Bone marrow (tissue), 2 donors: Measurements from ENCODE around the gene DGKG.

ENCODE experiments used
- DNase-seq, 2 donors: peaks; one replicate each; lab custom pipeline; 2025; lab: John Stamatoyannopoulos, UW

DGKG gene

DNA sequence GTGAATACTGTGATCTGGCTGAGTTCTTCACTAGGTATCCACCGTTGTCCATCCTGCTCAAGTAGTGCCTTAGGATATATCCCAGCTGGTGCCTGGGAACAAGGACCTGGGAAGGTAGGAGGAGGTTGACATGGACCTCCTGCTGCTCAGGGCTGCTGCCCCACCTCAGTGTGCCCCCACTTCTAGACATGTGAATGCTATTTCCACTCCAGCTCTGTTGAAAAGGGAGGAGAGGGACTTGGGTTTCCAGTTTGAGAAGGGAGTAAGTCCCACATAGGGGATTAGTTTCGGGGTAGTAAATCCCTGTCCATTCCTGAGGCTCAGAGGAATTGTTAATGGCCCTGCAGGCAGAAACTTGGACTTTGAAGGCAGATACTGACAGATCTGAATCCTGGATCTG lies 220.2 kb downstream of the DGKG start:
- no peak for DNase-seq

DNA sequence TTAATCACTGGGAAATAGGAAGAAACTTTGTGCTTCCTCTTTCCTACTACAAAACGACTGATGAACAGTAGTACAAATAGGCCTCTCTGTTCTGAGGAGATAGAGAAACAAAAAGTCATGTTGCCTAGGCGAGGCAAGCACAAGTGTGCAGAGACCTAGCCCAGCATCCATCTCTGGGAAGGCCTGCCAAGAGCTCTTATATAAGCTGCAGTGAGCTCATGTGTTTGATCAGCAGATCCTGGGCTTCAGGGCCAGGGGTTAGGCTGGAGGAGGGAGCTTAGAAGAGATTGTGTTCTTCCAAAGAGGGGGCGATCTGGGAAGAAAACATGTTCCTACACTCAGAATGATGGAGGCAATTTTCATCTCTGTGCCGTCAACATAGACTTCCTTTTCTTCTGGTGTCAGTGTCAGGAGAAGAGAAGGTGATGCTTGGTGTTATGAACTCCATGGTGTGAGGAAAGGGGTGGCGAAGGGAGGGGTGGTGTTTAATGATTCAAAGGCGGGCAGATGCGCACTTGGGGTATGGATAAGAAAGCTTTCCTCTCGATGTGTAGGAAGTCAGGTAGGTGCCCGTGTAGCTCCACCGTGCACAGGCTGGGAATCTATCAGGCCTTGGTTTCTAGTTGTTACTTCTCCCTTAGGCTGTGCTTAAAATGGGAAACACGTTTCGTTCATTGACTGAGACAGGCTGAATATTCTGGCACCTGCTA lies 223.6 kb downstream of the DGKG start:
- DNase-seq = no peak

DNA sequence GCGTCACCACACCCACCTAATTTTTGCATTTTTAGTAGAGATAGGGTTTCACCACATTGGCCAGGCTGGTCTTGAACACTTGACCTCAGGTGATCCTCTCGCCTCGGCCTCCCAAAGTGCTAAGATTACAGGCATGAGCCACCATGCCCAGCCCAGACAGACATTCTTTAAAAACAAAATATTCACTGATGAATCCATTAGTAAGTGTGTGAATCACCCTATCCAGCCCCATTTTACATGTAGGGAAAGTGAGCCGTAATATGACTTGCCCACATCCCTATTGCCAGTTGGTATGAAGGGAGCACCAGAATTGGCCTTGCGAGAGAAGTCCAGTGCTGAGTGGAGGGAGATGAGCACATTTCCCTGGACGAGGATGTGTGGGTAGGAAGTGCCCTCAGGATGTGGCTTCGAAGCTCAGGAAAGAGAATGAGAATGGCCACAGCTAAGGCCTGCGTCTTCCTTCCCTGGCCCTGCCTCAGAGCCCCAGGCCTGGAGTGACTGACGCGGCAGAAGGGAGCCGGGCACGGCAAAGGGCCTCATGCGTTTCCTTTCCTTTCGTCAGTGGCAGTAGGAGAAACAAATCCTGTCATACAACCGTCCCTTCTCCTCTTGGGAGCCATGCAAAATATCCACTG lies 224.9 kb downstream of the DGKG start:
- DNase-seq = no peak

DNA sequence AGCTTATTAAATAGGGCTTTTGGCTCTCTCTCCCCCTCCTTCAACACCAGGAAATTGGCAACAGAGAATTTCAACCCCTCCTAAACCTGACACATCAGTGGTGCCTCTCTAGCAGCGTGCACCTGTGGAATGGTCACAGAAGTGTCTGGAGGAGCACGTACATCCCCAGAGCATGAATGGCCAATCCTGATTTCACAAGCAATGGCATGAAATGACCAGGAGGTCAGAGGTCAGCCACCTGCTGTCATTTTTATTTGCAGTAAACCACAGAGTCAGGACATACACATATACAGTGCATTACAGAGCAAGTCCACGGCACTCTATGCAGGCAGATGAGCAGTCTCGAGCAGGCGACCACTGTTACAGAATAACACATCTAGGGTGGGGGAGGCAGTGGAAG lies 228.1 kb downstream of the DGKG start:
- DNase-seq = no peak

DNA sequence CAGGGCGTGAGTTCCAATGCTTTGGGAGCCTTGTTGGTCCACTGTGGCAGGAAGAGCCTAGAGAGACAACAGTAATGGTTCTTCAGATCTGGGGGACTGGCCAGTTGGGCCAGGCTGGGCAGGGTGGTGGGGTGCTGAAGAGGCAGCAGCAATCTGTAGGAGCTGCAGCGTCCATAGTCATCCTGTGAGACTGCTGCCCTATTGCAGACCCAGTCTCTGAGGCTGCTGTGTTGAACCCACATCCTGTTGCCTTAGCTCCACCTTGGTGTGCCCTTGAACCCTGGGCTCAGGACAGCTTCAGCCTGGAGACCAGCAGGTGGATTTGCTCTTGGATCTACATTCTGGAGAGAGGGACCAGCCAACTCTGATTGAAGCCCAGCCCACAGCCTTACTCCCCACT lies 229.5 kb downstream of the DGKG start:
- no peak for DNase-seq

DNA sequence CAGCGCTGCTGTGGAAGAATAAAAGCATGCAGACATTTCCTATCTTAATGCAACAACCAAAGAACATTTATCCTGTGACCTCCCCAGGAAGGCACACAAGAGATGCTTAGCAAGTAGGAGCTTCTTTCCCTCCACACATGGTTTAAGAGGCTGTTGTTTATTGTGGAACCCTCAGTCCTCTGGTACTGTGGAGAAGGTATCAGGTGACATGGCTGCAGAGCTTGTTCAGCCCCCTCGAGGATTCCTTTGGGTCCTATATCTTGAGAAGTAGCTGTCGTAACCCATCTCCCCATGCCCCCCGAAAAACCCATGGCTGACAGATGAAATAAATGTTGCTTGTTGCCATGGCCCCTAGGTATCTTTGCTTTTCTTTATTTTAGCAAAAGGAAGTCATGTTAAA lies 232.8 kb downstream of the DGKG start:
- DNase-seq = no peak

DNA sequence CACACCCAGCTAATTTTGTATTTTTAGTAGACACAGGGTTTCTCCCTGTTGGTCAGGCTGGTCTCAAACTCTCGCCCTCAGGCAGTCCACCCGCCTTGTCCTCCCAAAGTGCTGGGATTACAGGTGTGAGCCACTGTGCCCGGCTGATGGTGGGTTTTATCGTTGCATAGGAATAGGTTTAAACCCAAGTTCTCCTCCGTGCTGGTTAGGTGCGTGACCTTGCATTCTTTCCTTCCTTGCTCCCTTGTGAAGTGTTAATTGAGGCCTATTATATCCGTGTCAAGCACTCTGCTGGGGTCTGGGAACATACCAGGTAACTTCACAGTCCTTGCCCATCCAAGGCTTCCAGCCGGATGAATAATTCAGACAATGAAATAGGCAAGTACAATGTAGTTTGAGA lies 233.9 kb downstream of the DGKG start:
- no peak for DNase-seq

DNA sequence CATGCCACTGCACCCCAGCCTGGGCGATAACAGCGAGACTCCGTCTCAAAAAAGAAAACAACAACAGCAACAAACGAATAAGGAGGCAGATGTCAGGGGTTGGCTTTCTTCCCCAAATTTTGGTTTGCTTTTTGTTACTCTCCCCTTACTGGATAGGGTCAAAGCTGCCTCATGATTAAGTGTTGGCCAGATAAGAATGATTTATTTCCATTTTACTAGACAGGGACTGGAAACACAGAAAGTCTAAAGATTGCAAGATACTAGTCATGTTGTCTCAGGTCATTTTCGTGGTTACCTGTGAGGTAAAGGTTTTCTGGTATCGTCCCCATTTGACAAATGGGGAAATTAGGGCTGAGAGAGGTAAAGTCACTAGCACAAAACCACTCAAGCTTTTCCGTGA lies 234.6 kb downstream of the DGKG start:
- DNase-seq = no peak

DNA sequence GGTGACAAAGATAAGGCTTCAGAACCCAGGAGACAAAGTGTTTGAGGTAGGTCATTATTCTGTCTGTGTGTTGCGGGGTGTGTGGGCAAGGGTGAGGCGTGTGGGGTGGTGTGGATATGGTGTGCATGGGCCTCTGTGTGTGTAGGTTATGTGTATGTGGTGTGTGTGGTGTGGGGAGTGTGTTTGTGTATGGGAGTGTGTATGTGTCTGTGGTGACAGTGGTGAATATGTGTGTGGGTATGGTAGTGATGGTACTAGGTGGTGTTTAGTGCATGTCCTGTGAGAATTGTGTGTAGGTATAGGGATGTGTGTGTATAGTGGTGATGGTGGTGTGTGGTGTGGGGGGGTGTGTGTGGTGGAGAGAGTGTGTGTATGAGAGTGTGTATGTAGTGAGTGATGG lies 236.9 kb downstream of the DGKG start:
- no peak for DNase-seq

DNA sequence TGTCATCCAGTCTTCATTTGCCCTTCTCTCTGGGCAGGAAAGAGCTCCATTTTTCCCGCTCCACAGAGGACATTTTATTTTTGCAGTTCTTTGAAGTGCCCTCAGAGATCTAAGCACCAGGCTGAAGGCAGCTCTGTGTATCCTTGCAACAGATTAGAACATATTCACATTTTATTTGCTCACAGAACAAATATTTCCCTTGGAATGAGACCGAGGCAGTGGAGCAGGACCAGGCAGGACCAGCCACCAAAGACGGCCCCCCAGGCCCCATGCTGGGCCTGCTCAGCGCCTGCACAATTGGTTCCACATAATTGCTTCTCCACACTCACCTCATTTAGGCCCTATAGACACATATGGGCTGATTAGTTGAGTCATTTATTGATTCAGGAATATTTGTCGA lies 237.4 kb downstream of the DGKG start:
- DNase-seq = no peak

DNA sequence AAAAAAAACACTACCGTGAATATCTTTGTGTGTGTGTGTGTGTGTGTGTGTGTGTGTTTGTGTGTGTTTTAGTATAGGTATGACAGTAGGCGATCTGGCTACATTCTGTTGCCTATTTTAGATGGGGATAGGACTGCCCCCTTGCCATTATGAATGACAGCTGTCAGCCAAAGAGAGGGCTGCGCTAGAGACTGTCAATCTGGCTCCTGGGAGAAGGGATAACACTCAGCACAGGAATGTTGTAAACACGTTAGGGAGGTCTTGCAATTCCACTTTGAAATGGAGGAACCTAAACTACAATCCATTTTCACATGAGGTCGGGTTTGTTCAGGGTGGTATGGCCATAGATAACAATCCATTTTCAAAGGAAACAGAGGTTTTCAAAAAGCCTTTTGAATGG lies 239.0 kb downstream of the DGKG start:
- no peak for DNase-seq

DNA sequence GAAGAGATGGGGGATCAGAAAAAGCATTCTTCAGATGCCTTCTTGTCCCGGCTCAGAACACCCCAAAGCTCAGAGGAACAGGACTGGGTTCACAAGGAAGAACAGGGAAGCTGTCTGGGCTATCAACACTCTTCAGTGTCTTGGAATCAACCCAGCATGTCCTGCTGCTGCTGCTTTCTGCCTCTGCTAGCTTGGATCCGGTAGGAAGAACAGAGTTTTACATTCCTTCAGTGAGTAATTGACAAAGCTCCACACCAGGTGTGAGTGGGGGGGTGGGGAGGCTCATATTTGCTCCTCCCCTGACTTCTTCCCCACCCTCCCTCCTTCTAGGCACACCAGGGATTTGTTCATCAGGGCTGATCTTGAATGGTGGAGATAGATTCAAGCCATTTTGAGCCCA lies 240.1 kb downstream of the DGKG start:
- no peak for DNase-seq

DNA sequence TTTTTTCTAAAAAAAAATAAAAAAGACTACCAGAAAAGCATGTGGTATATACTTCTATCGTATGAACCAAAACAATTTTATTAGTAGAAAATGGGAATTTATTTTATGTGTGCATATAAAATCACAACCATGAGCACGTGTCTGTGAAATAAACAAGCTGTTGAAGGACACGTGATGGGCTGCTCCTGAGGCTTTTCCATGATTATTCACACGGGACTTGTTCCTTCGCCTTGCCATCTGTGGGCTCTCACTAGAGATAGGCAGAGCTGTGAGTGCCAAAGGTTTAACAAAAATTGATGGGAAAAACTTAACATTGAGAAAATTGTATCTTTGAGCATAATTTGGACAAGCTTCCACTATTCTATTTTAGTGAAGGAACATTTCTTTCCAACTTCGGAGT lies 240.8 kb downstream of the DGKG start:
- no peak for DNase-seq

DNA sequence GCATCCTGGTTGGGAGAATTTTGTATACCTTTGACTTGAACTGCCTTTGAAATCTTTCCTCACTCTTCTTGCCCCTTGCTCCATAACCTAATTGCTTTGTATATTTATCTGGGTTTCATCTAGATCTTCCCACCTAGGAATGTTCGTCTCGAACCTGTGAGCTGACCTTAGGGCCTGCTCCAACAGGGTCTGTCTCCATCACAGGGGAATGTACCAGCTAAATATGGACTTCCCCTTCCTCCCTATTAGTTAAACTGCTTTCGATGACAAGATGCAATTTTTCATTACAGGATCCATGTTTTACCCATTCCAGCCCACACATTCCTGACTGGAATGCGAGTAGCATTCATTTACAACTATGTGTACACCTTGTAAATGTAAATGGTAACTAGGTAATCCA lies 242.5 kb downstream of the DGKG start:
- no peak for DNase-seq

DNA sequence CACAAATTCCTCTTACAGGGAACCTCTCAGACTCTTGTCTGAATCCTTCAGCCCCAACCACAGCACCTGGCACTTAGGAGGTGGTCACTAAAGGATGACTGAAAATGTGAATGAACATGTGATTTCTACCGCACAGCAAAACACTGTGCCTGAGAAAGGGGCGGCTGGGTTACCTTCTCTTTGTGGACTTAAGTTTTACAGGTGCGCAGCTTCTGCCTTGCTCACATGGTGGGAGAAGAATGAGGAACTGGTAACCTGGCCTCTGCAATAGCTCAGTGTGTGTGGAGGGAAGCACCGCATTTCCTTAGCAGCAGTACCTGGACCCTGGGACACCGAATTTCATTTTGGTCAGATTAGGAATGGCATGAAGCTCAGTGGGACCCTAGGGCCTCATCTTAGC lies 243.3 kb downstream of the DGKG start:
- DNase-seq = no peak

DNA sequence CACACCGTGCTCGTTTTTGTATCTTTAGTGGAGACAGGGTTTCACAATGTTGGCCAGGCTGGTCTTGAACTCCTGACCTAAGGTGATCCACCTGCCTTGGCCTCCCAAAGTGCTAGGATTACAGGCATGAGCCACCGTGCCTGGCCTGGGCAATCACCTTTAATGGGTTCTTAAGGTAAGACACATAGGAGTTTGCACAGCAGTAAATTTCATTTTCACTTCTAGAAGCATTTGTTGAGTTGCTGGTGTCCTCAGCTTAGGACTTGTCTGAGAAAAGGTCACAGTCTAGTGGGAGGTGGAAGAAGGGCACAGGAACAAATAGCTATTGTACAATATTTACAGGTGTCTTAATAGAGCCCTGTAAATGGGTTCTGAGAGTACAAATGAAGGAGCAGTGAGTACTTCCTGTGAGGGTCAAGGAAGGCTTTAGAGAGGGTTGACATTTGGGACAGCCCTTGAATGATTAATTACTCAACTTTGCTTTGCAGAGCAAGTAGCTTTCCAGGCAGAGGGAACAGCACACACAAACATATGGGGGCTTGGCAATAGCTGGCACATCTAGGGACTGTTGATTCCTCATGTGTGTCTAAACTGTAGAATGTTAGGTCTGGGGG lies 244.4 kb downstream of the DGKG start:
- DNase-seq = no peak

DNA sequence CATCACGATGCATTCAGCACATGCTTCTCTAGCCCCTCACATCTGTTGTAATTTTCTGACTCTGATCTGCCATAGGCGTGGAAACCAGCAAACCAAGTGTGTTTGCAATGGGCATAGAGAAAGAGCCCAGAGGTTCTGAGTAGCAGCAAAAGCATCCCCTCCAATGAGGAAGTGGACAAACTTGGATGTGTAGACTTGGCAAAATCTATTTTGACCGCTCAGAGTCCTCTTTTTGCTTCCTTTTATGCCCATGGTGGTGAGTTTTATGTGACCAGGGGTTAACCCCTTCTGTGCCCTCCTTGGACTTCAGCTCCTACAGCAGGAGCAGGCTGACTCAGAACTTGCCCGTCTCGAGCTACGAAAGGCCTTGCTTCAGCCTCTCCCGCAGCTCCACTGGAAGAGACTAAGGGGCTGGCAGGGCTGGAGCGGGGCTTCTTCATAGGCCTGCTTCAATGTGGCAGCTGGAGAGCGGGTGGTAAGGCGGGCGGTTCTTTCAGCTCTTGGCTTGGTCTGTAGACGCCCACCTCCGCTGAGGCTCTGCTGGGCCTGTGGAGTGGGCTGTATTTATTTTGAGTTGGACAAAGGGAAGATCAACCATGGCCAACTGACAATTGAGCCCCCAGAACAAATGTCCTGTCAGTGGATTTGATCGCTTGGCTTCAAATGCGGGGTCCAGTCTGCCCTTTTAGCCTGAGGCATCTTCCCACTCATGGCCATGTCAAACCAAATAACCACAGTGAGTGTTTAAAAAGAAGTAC lies 246.6 kb downstream of the DGKG start:
- DNase-seq = no peak

DNA sequence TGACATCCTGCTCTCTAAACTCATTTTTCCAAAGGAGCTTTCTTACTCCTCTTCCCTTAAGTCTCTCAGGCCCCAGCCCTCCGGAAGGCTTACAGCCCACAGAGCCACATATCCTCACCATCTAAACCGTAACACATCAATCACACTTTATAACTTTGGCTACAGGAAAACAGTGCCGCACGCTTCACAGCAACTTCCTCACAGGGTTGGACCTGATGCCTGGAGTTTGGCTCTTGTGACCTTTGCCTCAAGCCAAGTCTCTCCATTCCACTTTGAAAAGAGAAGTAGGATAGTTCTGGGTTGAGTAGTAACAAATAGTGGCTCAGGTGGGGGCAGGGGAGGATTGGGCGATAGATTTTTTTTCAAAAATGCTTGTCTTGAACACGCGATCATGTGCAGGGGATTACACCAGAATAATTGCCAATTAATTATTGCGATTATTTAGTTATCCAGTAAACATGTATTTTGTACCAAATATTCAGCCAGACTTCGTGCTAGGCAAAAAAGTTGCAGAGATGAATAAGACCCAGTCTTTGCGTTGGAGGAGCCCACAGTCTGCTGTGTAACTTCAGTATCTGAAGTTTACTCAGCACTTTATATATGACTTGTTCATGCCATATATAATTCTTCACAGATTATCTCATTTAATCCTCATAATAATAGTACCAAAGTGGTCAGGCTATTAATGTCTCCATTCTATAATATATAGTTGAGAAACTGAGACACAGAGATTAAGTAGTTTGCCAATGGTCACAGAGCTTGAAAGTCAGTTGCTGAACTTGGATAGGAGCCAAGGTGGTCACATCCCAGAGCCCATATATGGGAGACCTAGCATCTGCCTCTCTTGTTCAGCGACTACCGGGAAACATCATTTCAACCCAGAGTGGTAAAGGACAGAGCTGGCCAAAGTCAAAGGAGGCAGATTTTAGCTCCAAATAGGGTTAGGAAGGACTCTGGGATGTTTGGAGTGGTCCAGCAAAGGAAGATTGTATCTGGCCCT lies 250.8 kb downstream of the DGKG start:
- no peak for DNase-seq

DNA sequence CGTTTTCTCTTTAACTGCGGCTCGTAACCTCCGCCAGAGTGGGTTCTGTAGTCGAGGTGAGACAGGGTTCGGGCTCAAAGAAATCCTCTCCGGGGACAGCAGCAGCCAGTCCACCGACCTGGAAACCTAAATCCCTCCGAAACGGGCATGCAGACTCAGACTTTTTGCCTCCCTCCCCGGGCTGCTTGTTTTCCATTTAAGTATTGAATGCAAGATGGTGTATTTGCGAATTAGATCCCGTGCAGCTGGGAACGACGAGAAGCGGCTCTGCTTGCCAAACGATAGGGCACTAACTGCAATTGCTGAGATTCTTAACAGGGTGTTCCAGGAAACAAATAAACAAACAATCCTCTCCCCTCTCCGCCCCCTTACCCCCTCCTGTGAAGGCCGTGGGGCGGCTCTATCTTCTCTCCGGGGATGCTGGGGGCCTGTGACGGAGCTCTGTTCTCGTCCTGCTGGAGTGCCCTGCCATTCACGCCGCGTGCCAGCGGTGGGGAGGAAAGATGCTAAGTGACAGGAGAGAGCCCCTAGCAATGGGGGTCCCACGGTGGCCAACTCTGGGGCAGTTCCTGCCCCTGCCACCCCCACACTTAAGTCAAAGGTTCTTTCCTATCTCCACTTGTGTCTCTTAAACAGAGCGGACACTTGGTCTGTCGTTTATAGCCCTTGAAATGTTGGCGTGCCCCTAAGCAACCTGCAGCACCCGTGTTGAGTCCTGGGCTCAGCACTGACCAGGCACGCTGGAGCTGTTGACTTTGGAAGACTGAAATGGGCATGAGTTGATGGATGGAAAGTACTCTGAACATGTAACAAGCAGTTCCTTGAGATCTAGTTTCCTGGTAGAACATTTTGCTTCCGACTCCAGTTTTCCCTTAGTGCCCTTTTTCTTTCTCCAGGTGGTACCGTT lies 251.9 kb downstream of the DGKG start:
- no peak for DNase-seq
